ENCODE data around the gene P2RY14. TPM values are rescaled to one million over a fixed set of nuclear protein-coding genes. Genes with fewer than 3 reads are reported as not detected.

P2RY14 gene
- total and polyA plus RNA-seq, 4 donors, result 2.1 to 11.0 (median 2.5) TPM

GRCh38 chr3:151227266-151227806, 51.0 kb downstream of the P2RY14 start:
- H3K27ac ChIP-seq (ENCODE audit: low read depth in 1 of 2, low read length in 1 of 2), result peak overlapping the region in 1 of 2 donors; percentile 10
- WGBS, 2 donors, result 72 to 76% methylated on average over 6 of the region's 6 CpGs
- H3K27me3 ChIP-seq (ENCODE audit: control insufficient read depth in 3 of 3, insufficient read depth in 3 of 3, low read length in 2 of 3), result no peaks in the 10 kb centered on the region
- no peak overlapping the region for H3K4me3 ChIP-seq
- no peaks in the 10 kb centered on the region for H3K36me3 ChIP-seq (ENCODE audit: control insufficient read depth in 4 of 4, insufficient read depth in 4 of 4, low read length in 4 of 4)
- no peaks in the 10 kb centered on the region for H3K9me3 ChIP-seq (ENCODE audit: control insufficient read depth in 4 of 4, insufficient read depth in 3 of 4, low read length in 3 of 4)
- ATAC-seq (ENCODE audit: insufficient read depth, low FRiP score), result no peak
- no peak for TF ChIP-seq CTCF (IDR thresholded peaks at IDR 0.05; ENCODE audit: control extremely low read depth, extremely low read depth)
- peak in 2 of 3 donors; percentile 59 to 69 for DNase-seq
- peaks cover 0 to 27% (median 0%) of the 10 kb centered on the region in 5 donors for H3K4me1 ChIP-seq (ENCODE audit: control insufficient read depth in 5 of 5, insufficient read depth in 5 of 5, low read length in 5 of 5)
- peak overlapping the region in 1 of 2 donors; percentile 44 for H3K9ac ChIP-seq (ENCODE audit: insufficient read depth in 1 of 2, low read length in 2 of 2)

GRCh38 chr3:151226825-151227224, 51.5 kb downstream of the P2RY14 start:
- no peaks in the 10 kb centered on the region for H3K27me3 ChIP-seq (ENCODE audit: control insufficient read depth in 3 of 3, insufficient read depth in 3 of 3, low read length in 2 of 3)
- no peaks in the 10 kb centered on the region for H3K36me3 ChIP-seq (ENCODE audit: control insufficient read depth in 4 of 4, insufficient read depth in 4 of 4, low read length in 4 of 4)
- peaks cover 0 to 27% (median 0%) of the 10 kb centered on the region in 5 donors for H3K4me1 ChIP-seq (ENCODE audit: control insufficient read depth in 5 of 5, insufficient read depth in 5 of 5, low read length in 5 of 5)
- H3K9me3 ChIP-seq (ENCODE audit: control insufficient read depth in 4 of 4, insufficient read depth in 3 of 4, low read length in 3 of 4), result no peaks in the 10 kb centered on the region
- ATAC-seq (ENCODE audit: insufficient read depth, low FRiP score) (no peak), DNase-seq (no peak)
- TF ChIP-seq CTCF (IDR thresholded peaks at IDR 0.05; ENCODE audit: control extremely low read depth, extremely low read depth), result no peak
- WGBS, 2 donors, result 88 to 94% methylated on average over 5 of the region's 5 CpGs
- H3K27ac ChIP-seq (ENCODE audit: low read depth in 1 of 2, low read length in 1 of 2), result no peak overlapping the region
- H3K9ac ChIP-seq (ENCODE audit: insufficient read depth in 1 of 2, low read length in 2 of 2), result no peak overlapping the region
- H3K4me3 ChIP-seq, result no peak overlapping the region

- peaks cover 0 to 27% (median 0%) of the 10 kb centered on the region in 5 donors for H3K4me1 ChIP-seq (ENCODE audit: control insufficient read depth in 5 of 5, insufficient read depth in 5 of 5, low read length in 5 of 5)
- no peak overlapping the region for H3K9ac ChIP-seq (ENCODE audit: insufficient read depth in 1 of 2, low read length in 2 of 2)
- no peak for TF ChIP-seq CTCF (IDR thresholded peaks at IDR 0.05; ENCODE audit: control extremely low read depth, extremely low read depth)
Measured at GRCh38 chr3:151226088-151226563, 52.2 kb downstream of the P2RY14 start.

More at GRCh38 chr3:151226088-151226563, 52.2 kb downstream of the P2RY14 start:
- 17 to 27% methylated on average over 4 of the region's 4 CpGs for WGBS, 2 donors
- no peak overlapping the region for H3K4me3 ChIP-seq
- ATAC-seq (ENCODE audit: insufficient read depth, low FRiP score), result no peak
- H3K27ac ChIP-seq (ENCODE audit: low read depth in 1 of 2, low read length in 1 of 2), result no peak overlapping the region
- H3K36me3 ChIP-seq (ENCODE audit: control insufficient read depth in 4 of 4, insufficient read depth in 4 of 4, low read length in 4 of 4), result no peaks in the 10 kb centered on the region
- no peaks in the 10 kb centered on the region for H3K27me3 ChIP-seq (ENCODE audit: control insufficient read depth in 3 of 3, insufficient read depth in 3 of 3, low read length in 2 of 3)
- peak; percentile 17 to 41 (median 24) for DNase-seq
- peaks cover 0 to 3% (median 0%) of the 10 kb centered on the region in 4 donors for H3K9me3 ChIP-seq (ENCODE audit: control insufficient read depth in 4 of 4, insufficient read depth in 3 of 4, low read length in 3 of 4)
